HepG2 (cell line): ENCODE data around the gene FAM120C. TPM values are rescaled to one million over a fixed set of nuclear protein-coding genes. Genes with fewer than 3 reads are reported as not detected.

ENCODE experiments used
- ATAC-seq: fragments of 200-7000 bp; cut with Tn5 transposase; 3 replicates; pipeline ENCODE4 v1.9.1; 2020; ENCODE audit warnings: mild to moderate bottlenecking, moderate library complexity
- BruUV-seq: library from RNA; stranded (reverse); fragments of 400-500 nt; replicated peaks from 2 replicates; lab custom pipeline; 2021; lab: Mats Ljungman, UMichigan
- CTCF ChIA-PET: fragments of 300-600 bp; formaldehyde crosslinking; extraction: SDS; loops from one replicate; lab custom pipeline; 2021; ENCODE audit warnings: low total read pairs, inconsistent platforms, low intra/inter-chr PET ratio; lab: Yijun Ruan, JAX
- POLR2A ChIA-PET: fragments of 350-600 bp; sonication (Branson Sonifier 250); formaldehyde crosslinking; loops from one replicate; lab custom pipeline; 2020; ENCODE audit warnings: antibody characterized with exemption, inconsistent platforms; lab: Yijun Ruan, JAX
- DNase-seq: peaks from one replicate; pipeline ENCODE4 v3.0.0-alpha.2; 2015; ENCODE audit warnings: low spot score
- FAIRE-seq: peaks from 3 replicates; lab custom pipeline; 2011; peaks lifted over from hg19 to GRCh38; lab: Jason Lieb, UNC
- H2AFZ ChIP-seq: one replicate; pipeline ENCODE4 v1.6.1; 2011; ENCODE audit warnings: low read length, inconsistent platforms
- H3K27ac ChIP-seq: fragments of 300-600 bp; 3 replicates; pipeline ENCODE4 v1.8.0; 2011; ENCODE audit warnings: mixed run types, mild to moderate bottlenecking, mixed read lengths, low read length, inconsistent platforms; ENCODE audit not compliant: insufficient read depth; ENCODE audit errors: extremely low read length
- H3K27me3 ChIP-seq, 2 experiments: fragments of 200-600 bp in 1 of 2; 2 replicates in 1 of 2; 3 replicates in 1 of 2; pipeline versions ENCODE4 v1.6.0 to v1.8.0; 2011; ENCODE audit warnings: low read length in 2 of 2, mild to moderate bottlenecking in 2 of 2, moderate library complexity in 2 of 2, inconsistent platforms in 1 of 2; ENCODE audit not compliant: insufficient read depth in 2 of 2, control insufficient read depth in 1 of 2
- H3K36me3 ChIP-seq, 2 experiments: fragments of 200-600 bp in 1 of 2; replicated peaks in 1 of 2; 2 replicates in 1 of 2; 3 replicates in 1 of 2; pipeline versions ENCODE4 v1.5.1 to v1.8.0; 2011; ENCODE audit warnings: low read length in 2 of 2, inconsistent platforms in 1 of 2; ENCODE audit not compliant: insufficient read depth in 2 of 2, control insufficient read depth in 1 of 2
- H3K4me1 ChIP-seq: 2 replicates; pipeline ENCODE4 v1.5.1; 2012; ENCODE audit warnings: low read length, inconsistent platforms; ENCODE audit not compliant: insufficient read depth
- H3K4me2 ChIP-seq: 2 replicates; pipeline ENCODE4 v1.6.0; 2011; ENCODE audit warnings: low read depth, low read length, inconsistent platforms
- H3K4me3 ChIP-seq, 3 experiments: fragments of 200-600 bp in 1 of 3; sonication (generic), shearing (Covaris generic) in 1 of 3; replicated peaks in 1 of 3; 2 replicates each; pipeline ENCODE4 v1.5.1; 2011 to 2016; ENCODE audit warnings: low read length in 3 of 3, inconsistent platforms in 2 of 3, low read depth in 2 of 3, mild to moderate bottlenecking in 2 of 3, control low read depth in 1 of 3, mixed read lengths in 1 of 3; ENCODE audit not compliant: insufficient read depth in 1 of 3
- H3K79me2 ChIP-seq: one replicate; pipeline ENCODE4 v1.6.1; 2011; ENCODE audit warnings: low read length, inconsistent platforms; ENCODE audit not compliant: insufficient read depth
- H3K9ac ChIP-seq: 2 replicates; pipeline ENCODE4 v1.6.0; 2011; ENCODE audit warnings: mild to moderate bottlenecking, low read depth, low read length, inconsistent platforms; ENCODE audit not compliant: insufficient read depth
- H3K9me3 ChIP-seq: 2 replicates; pipeline ENCODE4 v1.5.1; 2012; ENCODE audit warnings: mild to moderate bottlenecking, low read length
- H4K20me1 ChIP-seq: 2 replicates; pipeline ENCODE4 v1.6.0; 2011; ENCODE audit warnings: inconsistent platforms, mild to moderate bottlenecking, low read length, moderate library complexity; ENCODE audit not compliant: insufficient read depth
- HMG20B ChIP-seq: conservative IDR thresholded peaks from 2 replicates; pipeline ENCODE4 v1.6.1; 2016; ENCODE audit warnings: missing genetic modification reagents, missing compliant biosample characterization
- HNRNPK ChIP-seq: fragments of 200-400 bp; formaldehyde crosslinking; IDR thresholded peaks from 2 replicates; pipeline ENCODE4 v1.6.1; 2018; ENCODE audit warnings: low read length, low read depth, moderate library complexity, mild to moderate bottlenecking; ENCODE audit not compliant: poor library complexity, severe bottlenecking
- ZNF256 ChIP-seq: sonication (generic); formaldehyde crosslinking; conservative IDR thresholded peaks from 2 replicates; pipeline ENCODE4 v1.4.0; 2020; ENCODE audit warnings: missing genetic modification reagents
- ZNF776 ChIP-seq: sonication (generic); formaldehyde crosslinking; IDR thresholded peaks from 2 replicates; pipeline ENCODE4 v1.4.0; 2020; ENCODE audit warnings: mild to moderate bottlenecking, missing genetic modification reagents
- WGBS: methylation state at CpG from one replicate; pipeline ENCODE4 v1.1.6; 2017; ENCODE audit warnings: low lambda C conversion rate; 5-methylcytosine and 5-hydroxymethylcytosine counted together
- in situ Hi-C: cut with HindIII; loops from 2 replicates; pipeline ENCODE4 v1.10.0; 2017; ENCODE audit warnings: low pct_unique_long_range_greater_than_20kb; ENCODE audit not compliant: extremely low pct_ligation_motif_present
- intact Hi-C: fragments of 100-400 bp; cut with micrococcal nuclease; formaldehyde crosslinking; loops from one replicate; pipeline ENCODE4 v1.10.0; 2022; ENCODE audit not compliant: unreplicated experiment
- polyA plus RNA-seq, 8 experiments: library from polyadenylated mRNA; depleted of rRNA in 3 of 8; stranded (reverse) in 7 of 8; unstranded in 1 of 8; fragments of >200 nt; fragmentation: Illumina TruSeq in 4 of 8; extraction: Trizol in 4 of 8; gene quantifications; 2 replicates each; pipeline versions ENCODE4 v1.2.1 to v1.2.3, GENCODE V29; 2011 to 2016; ENCODE audit warnings: low read depth in 4 of 8, missing spikeins in 1 of 8, mixed read lengths in 1 of 8; ENCODE audit not compliant: insufficient read depth in 1 of 8
- total RNA-seq, 5 experiments: library from RNA; depleted of rRNA; stranded (reverse); fragments of >200 nt; fragmentation: Illumina TruSeq; extraction: Trizol; gene quantifications; 2 replicates each; pipeline ENCODE4 v1.2.3, GENCODE V29; 2016; ENCODE audit warnings: low read depth in 1 of 5
- TF ChIP-seq, protein P1 (sequence below): sonication (generic); formaldehyde crosslinking; IDR thresholded peaks from 2 replicates; pipeline ENCODE4 v1.8.1; 2023; ENCODE audit warnings: missing genetic modification reagents, mild to moderate bottlenecking, borderline replicate concordance
- TF ChIP-seq, protein P2 (sequence below): IDR thresholded peaks from 2 replicates; pipeline ENCODE4 v1.6.1; 2012; ENCODE audit warnings: low read depth, low read length, improper control_type of control experiment

FAM120C gene
- total and polyA plus RNA-seq, 2 of the 13 experiments (the other 11 are each of a cell fraction or from before 2014, with no cell fraction given), result 4.6 to 7.4 TPM

DNA sequence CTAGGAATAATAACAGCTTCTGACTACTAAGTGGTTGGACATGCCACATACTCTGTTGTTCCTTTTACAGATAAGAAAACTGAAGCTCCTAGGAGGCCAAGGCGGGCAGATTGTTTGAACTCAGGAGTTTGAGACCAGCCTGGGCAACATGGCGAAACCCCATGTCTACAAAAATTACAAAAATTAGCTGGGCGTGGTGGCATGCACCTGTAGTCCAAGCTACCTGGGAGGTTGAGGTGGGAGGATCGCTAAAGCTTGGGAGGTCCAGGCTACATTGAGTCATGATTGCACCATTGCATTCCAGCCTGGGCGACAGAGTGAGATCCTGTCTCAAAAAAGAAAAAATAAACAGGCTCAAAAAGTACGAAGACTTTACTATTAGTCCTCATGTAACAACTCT lies 108.2 kb downstream of the FAM120C start:
- POLR2A ChIA-PET, result no interaction called here
- H3K4me1 ChIP-seq, result no peaks in the 10 kb centered on the region
- no peak overlapping the region for H3K9ac ChIP-seq
- no peak overlapping the region for H3K4me3 ChIP-seq
- H4K20me1 ChIP-seq, result no peaks in the 10 kb centered on the region
- CTCF ChIA-PET, result no interaction called here
- 96% methylated on average over 5 of the region's 6 CpGs for WGBS
- H3K4me2 ChIP-seq, result no peak overlapping the region
- H3K27ac ChIP-seq, result no peak overlapping the region
- no peak for ATAC-seq
- intact Hi-C loops (no loop called here), in situ Hi-C loops (no loop called here)
- no peaks in the 10 kb centered on the region for H3K9me3 ChIP-seq
- H2AFZ ChIP-seq, result no peak overlapping the region
- no peaks in the 10 kb centered on the region for H3K79me2 ChIP-seq
- BruUV-seq, result no TSS peak
- H3K36me3 ChIP-seq, result no peaks in the 10 kb centered on the region
- TF ChIP-seq, protein P1, sequence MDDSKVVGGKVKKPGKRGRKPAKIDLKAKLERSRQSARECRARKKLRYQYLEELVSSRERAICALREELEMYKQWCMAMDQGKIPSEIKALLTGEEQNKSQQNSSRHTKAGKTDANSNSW (CRISPR knock-in tag), result no peak
- no peak for TF ChIP-seq HNRNPK
- no peaks in the 10 kb centered on the region for H3K27me3 ChIP-seq
- no peak for FAIRE-seq
- DNase-seq, result no peak

DNA sequence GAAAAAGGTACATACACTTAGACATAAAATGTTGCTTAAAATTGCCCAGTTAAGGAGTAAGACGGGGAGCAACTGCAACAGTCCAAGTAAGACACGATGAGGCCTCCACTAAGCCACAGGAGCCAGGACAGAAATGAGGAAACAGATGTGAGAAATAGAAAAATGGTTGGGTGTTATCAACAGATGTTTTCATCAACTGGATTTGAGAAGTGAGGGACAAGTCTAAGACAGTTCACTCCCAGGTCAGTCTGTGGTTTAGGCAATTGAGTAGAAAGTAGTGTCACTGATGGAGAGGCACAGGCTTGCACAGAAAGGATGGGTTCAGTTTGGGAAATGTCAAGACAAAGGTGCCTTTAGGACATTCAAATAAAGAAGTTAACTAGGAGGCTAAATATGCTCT lies 115.3 kb downstream of the FAM120C start:
- no peaks in the 10 kb centered on the region for H3K9me3 ChIP-seq
- 85% methylated on average over 2 of the region's 2 CpGs for WGBS
- in situ Hi-C loops, result no loop called here
- DNase-seq, result no peak
- no peaks in the 10 kb centered on the region for H4K20me1 ChIP-seq
- CTCF ChIA-PET, result no interaction called here
- H3K4me3 ChIP-seq, result no peak overlapping the region
- H3K79me2 ChIP-seq, result no peaks in the 10 kb centered on the region
- TF ChIP-seq ZNF256 (CRISPR knock-in tag), result no peak
- no peak for TF ChIP-seq HMG20B
- no peak for TF ChIP-seq ZNF776 (CRISPR knock-in tag)
- TF ChIP-seq, protein P2, sequence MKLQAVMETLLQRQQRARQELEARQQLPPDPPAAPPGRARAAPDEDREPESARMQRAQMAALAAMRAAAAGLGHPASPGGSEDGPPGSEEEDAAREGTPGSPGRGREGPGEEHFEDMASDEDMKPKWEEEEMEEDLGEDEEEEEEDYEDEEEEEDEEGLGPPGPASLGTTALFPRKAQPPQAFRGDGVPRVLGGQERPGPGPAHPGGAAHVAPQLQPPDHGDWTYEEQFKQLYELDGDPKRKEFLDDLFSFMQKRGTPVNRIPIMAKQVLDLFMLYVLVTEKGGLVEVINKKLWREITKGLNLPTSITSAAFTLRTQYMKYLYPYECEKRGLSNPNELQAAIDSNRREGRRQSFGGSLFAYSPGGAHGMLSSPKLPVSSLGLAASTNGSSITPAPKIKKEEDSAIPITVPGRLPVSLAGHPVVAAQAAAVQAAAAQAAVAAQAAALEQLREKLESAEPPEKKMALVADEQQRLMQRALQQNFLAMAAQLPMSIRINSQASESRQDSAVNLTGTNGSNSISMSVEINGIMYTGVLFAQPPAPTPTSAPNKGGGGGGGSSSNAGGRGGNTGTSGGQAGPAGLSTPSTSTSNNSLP, result no peak
- H3K4me1 ChIP-seq, result no peaks in the 10 kb centered on the region
- no TSS peak for BruUV-seq
- no peak overlapping the region for H2AFZ ChIP-seq
- no peak for ATAC-seq
- H3K27ac ChIP-seq, result no peak overlapping the region
- FAIRE-seq, result no peak
- H3K27me3 ChIP-seq, result no peaks in the 10 kb centered on the region
- H3K9ac ChIP-seq, result no peak overlapping the region
- POLR2A ChIA-PET, result no interaction called here
- no peak overlapping the region for H3K4me2 ChIP-seq
- H3K36me3 ChIP-seq, result no peaks in the 10 kb centered on the region
- intact Hi-C loops, result no loop called here
